GM12874 (cell line): ENCODE data around the gene PDK3.

ENCODE experiments used
- CTCF ChIP-seq: IDR thresholded peaks from 2 replicates; pipeline ENCODE4 v1.5.1; 2011; ENCODE audit warnings: low read depth, mild to moderate bottlenecking, control low read depth, low read length, moderate library complexity; ENCODE audit not compliant: insufficient read depth

PDK3 gene

GRCh38 chrX:24575496-24575895, 110.4 kb downstream of the PDK3 start:
- no peak for TF ChIP-seq CTCF

GRCh38 chrX:24577091-24577490, 112.0 kb downstream of the PDK3 start:
- no peak for TF ChIP-seq CTCF
